BJ (cell line): ENCODE data around the gene SPRY4. TPM values are rescaled to one million over a fixed set of nuclear protein-coding genes. Genes with fewer than 3 reads are reported as not detected.
A peak's percentile ranks its signal among the peaks of the same experiment; 100 is the strongest.

Source experiments
- CTCF ChIA-PET: fragments of 350-600 bp; formaldehyde crosslinking; extraction: SDS; loops from one replicate; lab custom pipeline; 2021; ENCODE audit warnings: antibody characterized with exemption, inconsistent platforms; lab: Yijun Ruan, JAX
- POLR2A ChIA-PET: fragments of 300-600 bp; sonication (Branson Sonifier 250); formaldehyde crosslinking; extraction: SDS; loops from one replicate; lab custom pipeline; 2021; ENCODE audit warnings: antibody characterized with exemption; lab: Charles Lee
- DNase-seq: peaks from one replicate; pipeline ENCODE4 v3.0.0-alpha.2; 2011; ENCODE audit warnings: low read depth
- H3K27me3 ChIP-seq: 2 replicates; pipeline ENCODE4 v1.6.0; 2011; ENCODE audit warnings: low read length; ENCODE audit not compliant: control insufficient read depth, insufficient read depth
- H3K36me3 ChIP-seq: 2 replicates; pipeline ENCODE4 v1.5.1; 2011; ENCODE audit warnings: low read length; ENCODE audit not compliant: control insufficient read depth, insufficient read depth
- H3K4me3 ChIP-seq: 2 replicates; pipeline ENCODE4 v1.5.1; 2011; ENCODE audit warnings: low read depth, mild to moderate bottlenecking, control low read depth, low read length
- polyA plus RNA-seq: library from polyadenylated mRNA; depleted of rRNA; stranded (reverse); fragments of >200 nt; gene quantifications from 2 replicates; pipeline ENCODE4 v1.2.3, GENCODE V29; 2011
- TF ChIP-seq, protein P1 (sequence below): IDR thresholded peaks from 2 replicates; pipeline ENCODE4 v1.5.1; 2011; ENCODE audit warnings: low read depth, mild to moderate bottlenecking, control low read depth, inconsistent platforms, low read length, moderate library complexity; ENCODE audit not compliant: insufficient read depth

Gene SPRY4
- polyA plus RNA-seq, 1 experiment = 13.0 TPM

DNA sequence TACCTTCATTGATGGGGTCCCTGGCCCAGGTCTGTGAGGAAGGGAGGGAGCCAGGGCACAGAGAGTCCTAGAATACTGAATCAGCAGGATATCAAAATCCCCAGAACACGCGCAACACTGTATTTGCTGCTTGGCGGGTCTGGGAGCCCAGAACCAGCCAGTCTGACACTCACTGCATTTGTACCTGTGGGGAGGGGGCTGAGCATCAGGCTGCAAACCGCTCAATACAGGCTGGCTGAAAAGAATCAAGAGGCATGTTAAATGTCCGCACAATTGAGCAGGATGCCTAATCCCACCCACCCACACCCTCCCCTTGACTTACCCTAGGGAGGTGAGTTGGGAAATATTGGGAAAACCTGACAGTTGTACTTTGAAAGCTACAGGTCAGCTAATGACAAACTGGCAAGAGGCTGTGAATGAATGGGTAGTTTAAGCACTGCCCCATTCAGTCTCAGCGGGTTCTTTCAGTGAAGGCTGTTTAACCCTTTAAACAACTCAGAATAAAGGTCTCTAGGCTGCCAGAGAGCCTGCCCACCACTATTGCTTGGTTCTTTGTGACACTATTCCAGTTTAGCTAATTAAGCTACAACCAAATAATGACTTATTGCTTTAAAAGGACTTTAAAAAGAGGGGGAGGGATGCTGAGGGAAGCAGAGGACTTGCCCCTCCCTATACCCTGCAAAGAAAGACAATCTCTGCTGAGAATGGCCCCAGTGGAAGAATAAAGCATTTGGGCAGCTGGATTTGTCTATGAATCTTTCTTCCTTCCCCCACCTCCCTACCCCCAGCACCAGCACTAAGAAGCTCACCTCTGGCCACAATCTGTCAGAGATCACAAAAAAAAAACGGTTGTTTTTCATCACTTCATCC is 5.0 kb downstream of the SPRY4 start:
- H3K36me3 ChIP-seq = no peaks in the 10 kb centered on the region
- H3K4me3 ChIP-seq = peak overlapping the region; percentile 35; the same call in 1 of the 2 replicates
- TF ChIP-seq, protein P1, sequence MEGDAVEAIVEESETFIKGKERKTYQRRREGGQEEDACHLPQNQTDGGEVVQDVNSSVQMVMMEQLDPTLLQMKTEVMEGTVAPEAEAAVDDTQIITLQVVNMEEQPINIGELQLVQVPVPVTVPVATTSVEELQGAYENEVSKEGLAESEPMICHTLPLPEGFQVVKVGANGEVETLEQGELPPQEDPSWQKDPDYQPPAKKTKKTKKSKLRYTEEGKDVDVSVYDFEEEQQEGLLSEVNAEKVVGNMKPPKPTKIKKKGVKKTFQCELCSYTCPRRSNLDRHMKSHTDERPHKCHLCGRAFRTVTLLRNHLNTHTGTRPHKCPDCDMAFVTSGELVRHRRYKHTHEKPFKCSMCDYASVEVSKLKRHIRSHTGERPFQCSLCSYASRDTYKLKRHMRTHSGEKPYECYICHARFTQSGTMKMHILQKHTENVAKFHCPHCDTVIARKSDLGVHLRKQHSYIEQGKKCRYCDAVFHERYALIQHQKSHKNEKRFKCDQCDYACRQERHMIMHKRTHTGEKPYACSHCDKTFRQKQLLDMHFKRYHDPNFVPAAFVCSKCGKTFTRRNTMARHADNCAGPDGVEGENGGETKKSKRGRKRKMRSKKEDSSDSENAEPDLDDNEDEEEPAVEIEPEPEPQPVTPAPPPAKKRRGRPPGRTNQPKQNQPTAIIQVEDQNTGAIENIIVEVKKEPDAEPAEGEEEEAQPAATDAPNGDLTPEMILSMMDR = no peak
- CTCF ChIA-PET = interaction anchor here (0.6 kb wide), 1 partner anchor 68 kb away, joined by 3 read pairs; no protein-coding TSS in a partner anchor
- POLR2A ChIA-PET = no interaction called here
- DNase-seq = no peak
- no peaks in the 10 kb centered on the region for H3K27me3 ChIP-seq

DNA sequence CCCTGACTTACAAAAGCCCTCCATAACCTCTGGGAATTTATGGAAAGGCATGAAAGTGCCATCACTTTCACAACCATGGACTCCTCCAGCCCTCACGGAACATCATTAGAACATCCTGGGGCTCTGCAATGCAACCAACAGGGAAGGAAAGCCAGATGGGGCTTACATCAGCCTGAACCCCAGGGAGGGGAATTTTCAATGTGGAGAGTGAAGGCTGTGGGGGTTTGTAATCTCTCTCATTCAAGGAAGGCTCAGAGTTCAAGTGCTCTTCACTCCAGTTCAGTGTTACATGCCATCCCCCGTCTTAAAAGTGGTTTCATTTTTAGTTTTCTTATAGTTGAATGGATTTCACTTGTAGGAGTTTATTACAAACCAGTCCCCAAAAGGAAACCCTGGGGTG is 5.7 kb downstream of the SPRY4 start:
- Histone ChIP-seq H3K27me3 (no peaks in the 10 kb centered on the region), H3K36me3 (peaks cover 4% of the 10 kb centered on the region; the same call in 1 of the 2 replicates), H3K4me3 (peak overlapping the region; percentile 7)
- DNase-seq = no peak
- CTCF ChIA-PET = no interaction called here
- TF ChIP-seq, protein P1 = no peak
- POLR2A ChIA-PET = no interaction called here

DNA sequence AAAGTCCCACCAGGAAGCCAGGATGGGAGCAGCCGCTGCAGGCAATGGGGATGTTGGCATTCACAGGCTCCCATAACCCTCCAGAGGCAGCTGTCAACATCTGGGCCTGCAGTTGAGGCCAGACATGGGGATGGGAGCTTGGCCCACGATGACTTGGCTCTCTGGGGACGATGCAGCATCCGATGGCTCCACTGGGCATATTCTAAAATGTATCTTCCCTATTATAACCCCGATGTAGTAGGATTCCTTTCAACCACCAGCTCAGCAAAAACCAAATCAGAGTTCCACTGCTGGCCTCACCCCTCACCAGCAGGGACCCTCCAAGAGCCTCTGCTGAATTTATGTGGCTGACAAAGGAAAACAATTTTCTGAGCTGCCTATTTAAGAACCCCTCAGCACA is 7.1 kb downstream of the SPRY4 start:
- Histone ChIP-seq H3K36me3 (peaks cover 13% of the 10 kb centered on the region), H3K27me3 (no peaks in the 10 kb centered on the region), H3K4me3 (no peak overlapping the region)
- ChIA-PET CTCF (interaction anchor here (1.0 to 1.9 kb wide), 3 partner anchors 10 to 231 kb away, joined by 3 to 8 read pairs (median 3); no protein-coding TSS in a partner anchor), POLR2A (interaction anchor here (0.6 kb wide), 2 partner anchors 9 to 12 kb away, joined by 3 read pairs; no protein-coding TSS in a partner anchor)
- TF ChIP-seq, protein P1 = peak; percentile 29
- no peak for DNase-seq

GRCh38 chr5:142317173-142317572 is 7.6 kb downstream of the SPRY4 start:
- POLR2A ChIA-PET = no interaction called here
- H3K4me3 ChIP-seq = no peak overlapping the region
- no peaks in the 10 kb centered on the region for H3K27me3 ChIP-seq
- peaks cover 13% of the 10 kb centered on the region for H3K36me3 ChIP-seq
- TF ChIP-seq, protein P1 = no peak
- CTCF ChIA-PET = interaction anchor here (1.0 to 1.9 kb wide), 3 partner anchors 10 to 231 kb away, joined by 3 to 8 read pairs (median 3); no protein-coding TSS in a partner anchor
- no peak for DNase-seq

GRCh38 chr5:142316681-142317080 is 8.1 kb downstream of the SPRY4 start:
- TF ChIP-seq, protein P1 = no peak
- Histone ChIP-seq H3K36me3 (peaks cover 15% of the 10 kb centered on the region), H3K27me3 (no peaks in the 10 kb centered on the region), H3K4me3 (no peak overlapping the region)
- ChIA-PET CTCF (interaction anchor here (1.9 kb wide), 1 partner anchor 232 kb away, joined by 8 read pairs; no protein-coding TSS in a partner anchor), POLR2A (no interaction called here)
- DNase-seq = no peak
